ENCODE measurements around the gene CACNG8.

CACNG8 gene

DNA sequence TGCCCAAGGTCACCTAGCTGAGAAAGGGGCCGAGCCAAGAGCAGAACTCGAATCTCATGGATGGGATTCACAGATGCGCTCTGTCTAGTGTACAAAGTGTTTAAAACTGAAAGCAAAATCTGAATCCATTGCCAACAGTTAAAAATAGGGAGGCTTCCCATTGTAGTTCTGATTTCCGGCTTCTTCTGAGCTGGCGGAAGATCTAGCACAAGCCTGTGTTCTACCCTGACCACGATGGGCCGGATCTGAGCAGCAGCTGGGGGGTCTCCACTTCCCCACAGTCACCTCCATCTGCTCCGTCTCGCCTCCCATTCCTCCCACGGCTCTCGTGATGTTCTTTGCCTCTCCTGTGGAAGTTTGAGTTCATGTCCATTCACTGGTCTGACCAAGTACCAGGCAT lies 2.4 kb downstream of the CACNG8 start:
- DNase-seq, result no peak

DNA sequence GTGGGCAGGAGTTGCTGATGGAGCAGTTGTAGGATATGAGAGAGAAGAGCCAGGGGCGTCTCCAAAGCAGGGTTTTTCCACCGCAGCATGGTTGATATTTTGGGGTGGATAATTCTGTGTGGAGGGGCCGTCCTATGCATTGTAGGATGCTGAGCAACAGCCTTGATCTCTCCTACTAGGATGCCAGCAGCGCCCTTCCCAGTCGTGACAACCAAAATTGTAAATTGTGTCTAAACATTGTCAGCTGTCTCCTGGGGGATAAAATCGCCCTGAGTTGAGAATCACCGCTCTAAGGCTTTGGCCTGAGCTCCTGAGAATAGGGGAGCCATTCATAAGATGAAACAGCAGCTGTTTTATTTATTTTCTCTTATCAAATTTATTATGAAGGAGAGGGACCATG lies 4.2 kb downstream of the CACNG8 start:
- no peak for DNase-seq

DNA sequence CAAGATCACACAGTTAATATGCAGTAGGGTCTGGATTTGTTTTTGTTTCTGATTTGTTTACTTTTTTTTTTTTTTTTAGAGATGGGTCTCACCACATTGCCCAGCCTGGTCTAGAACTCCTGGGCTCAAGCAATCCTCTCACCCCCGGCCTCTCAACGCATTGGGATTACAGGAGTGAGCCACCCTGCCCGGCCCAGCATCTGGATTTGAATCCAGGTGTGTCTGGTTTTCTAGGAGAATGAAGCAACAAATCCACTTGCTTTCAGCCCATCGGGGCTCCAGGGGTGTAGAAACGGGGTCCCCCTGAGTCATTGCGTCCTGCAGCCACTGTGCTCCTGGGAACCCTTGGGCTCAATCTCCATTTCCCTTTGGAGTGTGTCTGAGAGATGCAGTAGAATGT lies 6.6 kb downstream of the CACNG8 start:
- DNase-seq, result no peak

DNA sequence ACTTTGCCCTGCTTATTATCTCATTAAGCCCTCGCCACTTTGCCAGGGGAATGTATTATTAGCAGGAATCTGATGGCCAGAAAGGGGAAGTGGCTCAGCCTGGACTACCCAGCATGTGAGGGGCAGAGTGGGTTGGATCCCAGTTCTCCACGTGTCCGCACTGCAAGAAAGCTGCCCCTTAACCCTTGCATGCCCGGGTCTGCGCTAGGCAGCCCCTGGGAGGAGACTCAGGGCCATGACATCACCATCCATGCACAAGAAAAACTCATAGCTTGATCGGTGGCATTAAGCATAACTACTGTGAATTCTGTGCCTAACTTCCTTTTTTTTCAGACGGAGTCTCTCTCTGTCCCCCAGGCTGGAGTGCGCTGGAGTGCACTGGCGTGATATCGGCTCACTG lies 8.9 kb downstream of the CACNG8 start:
- no peak for DNase-seq

DNA sequence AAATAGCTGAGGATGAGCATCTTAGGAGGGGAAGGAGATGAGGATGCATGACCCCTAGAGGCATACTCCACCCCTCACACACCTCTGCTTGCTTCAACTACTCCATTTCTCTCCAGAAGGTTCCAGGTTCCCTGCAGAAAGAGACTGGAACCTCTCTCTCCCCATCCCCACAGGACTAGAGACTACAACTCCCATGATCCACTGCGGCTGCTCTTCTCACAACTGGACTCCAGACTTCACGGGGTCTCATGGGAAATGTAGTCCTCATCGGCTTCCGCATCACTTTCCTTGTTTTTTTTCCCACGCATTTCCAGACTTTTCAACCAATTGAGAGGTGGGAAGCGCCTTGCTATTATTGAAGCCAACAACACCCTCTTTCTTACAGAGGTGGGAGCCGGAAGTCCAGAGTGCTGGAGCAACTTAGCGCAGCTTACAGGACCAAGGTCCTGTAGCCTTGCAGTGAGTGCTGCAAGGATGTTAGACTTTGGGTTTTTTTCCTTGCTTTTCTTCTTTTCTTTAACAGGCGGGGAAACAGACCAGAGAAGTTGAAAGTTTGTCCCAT lies 14.8 kb downstream of the CACNG8 start:
- DNase-seq, result peak; percentile 26

DNA sequence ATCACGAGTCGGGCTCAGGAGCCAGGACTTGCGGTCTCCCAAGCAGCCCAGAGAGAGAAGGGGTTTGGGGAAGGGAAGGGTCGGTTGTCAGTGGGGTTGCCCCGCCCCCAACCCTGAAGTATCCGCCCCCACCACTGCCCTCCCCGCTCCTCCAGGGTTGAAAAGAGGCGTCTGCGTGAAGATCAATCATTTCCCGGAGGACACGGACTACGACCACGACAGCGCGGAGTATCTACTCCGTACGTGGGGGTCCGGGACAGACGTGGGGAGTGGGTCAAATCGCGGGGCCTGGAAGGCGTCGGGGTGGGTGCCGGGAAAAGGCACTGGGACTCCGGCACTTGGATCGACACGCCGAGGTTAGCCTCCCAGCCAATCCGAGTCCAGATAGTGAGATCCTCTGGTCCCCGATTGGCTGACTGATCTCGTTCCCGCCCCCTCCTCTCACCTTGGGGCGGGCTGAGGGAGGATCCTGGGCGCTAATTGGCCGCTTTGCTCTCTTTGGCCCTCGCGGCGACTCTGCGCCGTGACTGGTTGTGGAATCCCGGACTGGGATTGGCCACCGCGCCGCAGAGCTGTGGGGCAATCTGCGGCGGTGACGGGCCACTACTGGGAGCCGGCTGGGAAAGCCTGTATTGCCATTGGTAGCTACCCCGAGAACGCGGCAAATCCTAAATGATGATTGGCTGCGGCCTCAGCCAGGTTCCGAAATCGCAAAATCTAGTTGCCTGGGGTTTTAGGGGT lies 15.4 kb downstream of the CACNG8 start:
- no peak for DNase-seq

DNA sequence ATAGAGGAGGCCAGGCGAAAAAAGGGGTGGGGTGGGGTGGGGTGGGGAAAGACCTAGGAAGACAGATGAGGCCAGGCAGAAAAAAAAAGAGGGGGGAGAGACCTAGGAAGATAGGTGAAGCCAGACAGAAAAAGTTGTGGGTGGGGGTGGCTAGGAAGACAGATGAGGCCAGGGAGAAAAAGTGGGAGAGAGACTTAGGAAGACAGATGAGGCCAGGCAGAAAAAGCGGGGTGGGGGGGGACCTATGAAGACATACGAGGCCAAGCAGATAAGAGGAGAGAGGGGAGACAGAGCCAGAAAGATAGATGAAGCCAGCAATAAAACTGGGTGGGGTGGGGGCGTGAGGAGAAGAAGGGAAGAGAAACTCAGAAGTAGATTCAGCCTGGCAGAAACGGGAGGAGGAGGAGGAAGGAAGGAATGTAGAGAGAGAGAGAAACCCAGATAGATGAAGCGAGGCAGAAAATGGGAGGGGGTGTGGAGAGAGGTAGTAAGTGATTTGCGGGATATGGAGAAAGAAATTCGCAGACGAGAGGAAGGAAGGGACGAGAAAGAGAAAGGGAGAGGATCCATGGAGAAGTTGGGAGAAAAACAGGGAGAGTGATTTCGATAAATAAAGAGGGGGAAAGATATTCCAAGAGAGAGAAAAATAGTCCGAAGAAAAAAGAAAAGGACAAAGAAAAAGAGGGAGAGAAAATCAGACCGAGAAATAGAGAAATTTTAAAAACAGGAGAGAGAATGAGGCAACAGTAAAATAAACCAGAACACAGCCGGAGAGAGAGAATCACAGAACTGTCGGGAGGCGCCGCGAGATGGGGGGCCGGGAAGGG lies 16.5 kb downstream of the CACNG8 start:
- no peak for DNase-seq

DNA sequence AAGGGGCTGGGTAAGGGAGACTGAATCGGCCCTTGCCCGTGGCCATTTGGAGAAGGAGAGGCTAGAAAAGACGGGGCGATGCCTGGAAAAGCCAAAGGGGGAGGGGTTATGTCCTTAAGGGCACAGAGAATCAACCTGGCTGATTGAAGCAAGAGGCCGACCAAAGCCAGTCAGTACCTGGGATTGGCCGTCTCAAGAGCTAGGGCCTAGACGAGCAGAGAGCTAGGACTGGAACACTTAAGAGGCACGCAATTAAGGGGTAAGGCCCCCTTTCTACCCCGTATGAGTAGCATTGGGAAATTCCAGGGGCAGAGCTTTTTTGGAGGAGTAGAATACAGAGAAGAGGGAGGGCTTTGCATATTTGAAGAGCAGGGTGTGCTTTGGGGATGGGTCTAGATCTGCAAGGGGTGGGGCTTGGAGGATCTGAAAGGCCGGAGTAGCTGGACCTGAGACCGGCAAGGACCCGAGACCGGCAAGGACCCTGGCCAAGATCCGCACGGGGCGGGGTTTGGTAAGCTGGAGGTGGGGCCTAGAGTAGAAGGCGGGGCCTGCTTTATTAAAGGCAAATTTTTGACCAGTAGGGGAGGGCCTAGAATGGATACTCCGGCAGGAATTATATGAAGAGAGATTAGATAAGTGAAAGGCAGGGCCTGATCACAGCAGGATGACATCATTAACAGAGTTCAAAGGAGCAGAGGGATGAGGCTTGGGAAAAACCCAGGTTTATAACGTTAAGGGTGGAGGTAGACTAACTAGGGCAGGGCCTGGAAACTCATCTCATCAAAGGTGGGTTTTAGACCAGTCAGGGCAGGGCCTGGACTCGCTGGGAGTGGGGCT lies 18.0 kb downstream of the CACNG8 start:
- DNase-seq, result no peak

DNA sequence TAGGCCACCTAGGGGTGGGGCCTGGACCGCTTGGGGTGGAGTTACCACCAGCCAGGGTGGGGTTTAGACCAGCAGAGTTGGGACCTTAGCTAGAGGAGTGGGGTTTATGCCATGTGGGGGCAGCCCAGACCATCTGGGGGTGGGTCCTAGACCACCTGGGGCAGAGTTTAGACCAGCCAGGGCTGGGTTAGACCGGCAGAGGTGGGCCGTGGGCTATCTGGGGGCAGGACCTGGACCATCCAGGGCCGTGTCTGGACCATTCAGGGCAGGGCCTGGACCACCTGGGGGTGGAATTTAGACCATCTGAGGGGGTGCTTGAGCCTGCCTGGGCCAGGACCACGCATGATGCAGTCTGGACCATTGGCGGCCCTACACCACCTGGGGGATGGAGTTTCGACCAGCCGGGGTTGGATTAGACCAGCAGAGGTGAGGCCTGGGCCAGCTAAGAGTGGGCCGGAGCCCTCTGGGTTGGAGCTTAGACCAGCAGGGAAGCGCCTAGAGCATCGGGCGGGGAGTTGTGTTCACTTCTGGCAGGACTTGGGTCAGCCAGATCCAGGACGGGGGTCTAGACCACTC lies 18.7 kb downstream of the CACNG8 start:
- DNase-seq, result no peak

DNA sequence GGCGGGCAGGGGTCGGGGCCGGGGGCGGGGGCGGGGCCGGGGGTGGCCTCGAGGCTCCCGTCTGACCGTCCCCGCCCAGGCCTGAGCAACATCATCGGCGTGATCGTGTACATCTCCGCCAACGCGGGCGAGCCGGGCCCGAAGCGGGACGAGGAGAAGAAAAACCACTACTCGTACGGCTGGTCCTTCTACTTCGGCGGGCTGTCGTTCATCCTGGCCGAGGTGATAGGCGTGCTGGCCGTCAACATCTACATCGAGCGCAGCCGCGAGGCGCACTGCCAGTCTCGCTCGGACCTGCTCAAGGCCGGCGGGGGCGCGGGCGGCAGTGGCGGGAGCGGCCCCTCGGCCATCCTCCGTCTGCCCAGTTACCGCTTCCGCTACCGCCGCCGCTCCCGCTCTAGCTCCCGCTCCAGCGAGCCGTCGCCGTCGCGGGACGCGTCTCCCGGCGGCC lies 19.3 kb downstream of the CACNG8 start:
- DNase-seq, result no peak

DNA sequence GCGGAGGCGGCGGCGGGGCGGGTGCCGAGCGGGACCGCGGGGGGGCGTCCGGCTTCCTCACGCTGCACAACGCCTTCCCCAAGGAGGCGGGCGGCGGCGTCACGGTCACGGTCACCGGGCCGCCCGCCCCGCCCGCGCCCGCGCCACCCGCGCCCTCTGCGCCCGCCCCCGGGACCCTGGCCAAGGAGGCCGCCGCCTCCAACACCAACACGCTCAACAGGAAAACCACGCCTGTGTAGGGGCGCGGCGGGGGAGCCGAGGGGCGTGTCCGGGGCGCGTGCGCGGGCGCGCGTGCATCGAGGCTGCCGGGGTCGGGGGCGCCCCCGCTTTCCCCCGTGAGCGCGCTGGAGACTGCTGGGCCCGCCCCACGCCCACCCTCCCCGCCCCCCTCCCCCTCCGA lies 19.9 kb downstream of the CACNG8 start:
- no peak for DNase-seq

DNA sequence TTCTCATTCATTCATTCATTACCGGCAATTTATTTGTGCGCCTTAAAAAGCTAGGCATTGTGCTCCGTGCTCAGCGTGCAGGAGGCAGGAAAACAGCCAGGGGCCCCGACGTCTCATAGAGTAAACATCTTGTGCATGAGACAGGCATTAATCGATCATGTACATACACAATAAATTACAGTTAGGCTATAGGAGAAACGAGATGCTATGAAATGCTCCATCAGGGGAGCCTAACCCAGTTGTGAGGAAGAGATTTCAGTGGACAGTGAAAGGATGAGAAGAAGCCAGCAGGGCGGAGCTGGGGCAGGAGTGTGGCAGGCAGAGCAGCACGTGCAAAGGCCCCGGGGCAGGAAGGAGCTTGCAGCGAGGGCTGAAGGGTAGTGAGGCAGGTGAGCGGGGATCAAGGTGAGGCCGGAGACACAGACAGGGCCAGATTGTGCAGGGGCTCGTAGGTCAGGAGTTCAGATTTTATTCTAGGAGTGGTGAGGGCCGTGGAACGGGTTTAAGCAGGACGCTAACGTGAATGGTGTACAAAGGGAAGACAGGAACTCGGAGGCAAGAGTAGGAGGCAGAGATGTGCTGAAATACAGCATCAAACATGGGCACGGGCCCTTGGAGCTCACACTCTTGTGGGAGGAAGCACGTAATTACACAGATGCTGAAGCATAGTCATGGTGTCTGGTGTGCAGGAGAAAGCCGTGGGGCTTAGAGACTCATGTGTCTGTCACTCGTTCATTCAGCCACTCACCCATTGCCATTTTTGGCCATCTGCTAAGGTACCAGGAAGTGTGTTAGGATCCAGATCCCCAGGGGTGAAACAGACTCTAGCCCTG lies 20.9 kb downstream of the CACNG8 start:
- DNase-seq, result no peak

DNA sequence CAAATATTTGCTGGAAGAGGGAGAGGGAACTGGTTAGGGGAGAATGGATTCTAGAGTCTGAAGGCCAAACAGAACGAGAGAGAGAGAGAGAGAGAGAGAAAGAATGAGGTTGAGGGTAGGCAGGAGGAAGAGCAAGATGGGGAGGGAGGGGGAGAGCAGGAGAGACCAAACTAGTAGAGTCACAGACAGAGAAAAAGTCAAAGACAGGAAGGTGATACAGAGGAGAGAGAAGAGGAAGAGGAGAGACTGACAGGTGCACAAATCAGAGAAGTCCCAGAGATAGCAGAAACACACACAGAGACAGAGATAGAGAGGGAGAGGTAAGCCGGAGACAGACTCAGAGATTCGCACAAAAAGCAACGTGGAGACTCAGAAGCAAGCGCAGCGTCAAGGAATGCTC lies 23.1 kb downstream of the CACNG8 start:
- no peak for DNase-seq

DNA sequence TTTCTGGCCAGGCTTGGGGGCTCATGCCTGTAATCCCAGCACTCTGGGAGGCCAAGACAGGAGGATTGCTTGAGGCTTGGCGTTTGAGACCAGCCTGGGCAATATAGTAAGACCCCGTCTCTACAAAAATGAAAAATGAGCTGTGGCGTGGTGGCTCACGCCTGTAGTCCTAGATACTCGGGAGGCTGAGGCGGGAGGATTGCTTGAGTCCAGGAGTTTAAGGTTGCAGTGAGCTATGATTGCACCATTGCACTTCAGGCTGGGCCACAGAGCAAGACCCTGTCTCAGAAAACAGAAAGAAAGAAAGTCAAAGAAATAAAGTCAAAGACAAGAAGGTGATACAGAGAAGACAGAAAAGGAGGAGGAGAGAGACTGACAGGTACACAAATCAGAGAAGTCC lies 26.2 kb downstream of the CACNG8 start:
- DNase-seq, result no peak

DNA sequence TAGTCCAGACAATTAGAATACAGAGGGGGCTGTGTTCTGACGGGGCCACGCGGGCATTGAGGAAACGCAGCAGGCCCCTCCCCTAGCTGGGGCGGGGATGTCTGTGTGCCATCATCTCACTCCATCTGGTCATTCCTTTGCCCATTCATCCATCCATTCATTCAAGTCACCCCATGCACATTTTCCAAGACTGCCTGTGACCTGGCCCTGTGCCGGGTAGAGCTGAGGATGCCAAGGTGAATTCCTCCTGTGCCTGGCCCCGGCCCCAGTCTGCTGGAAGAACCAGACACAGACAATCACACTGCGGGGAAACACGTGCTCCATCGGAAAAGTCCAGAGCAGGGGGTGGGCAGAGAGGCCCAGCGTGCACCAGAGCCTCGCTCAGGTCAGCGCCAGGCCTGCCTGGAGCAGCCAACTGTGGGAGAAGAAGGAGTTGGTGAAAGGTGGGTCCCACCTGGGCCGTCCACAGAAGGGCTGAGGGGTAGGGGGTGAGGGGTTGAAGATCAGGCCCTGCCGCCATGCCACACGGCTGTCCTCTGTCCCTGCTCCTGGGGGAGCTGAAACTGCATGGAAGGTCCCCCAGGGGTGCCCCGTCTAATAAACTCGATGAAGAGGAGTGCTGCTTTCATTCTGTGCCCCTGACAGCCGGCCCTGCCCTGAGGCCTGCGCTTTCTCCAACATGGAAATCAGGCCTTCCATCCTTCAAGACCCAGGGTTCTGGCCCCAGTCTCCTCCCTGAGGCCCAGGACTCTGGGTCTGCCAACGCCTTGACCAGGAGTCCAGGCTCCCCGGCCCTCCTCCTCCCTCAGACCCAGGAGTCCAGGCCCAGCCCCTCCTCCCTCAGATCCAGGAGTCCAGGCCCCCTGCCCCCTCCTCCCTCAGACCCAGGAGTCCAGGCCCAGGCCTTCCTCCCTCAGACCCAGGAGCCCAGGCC lies 27.1 kb downstream of the CACNG8 start:
- no peak for DNase-seq

DNA sequence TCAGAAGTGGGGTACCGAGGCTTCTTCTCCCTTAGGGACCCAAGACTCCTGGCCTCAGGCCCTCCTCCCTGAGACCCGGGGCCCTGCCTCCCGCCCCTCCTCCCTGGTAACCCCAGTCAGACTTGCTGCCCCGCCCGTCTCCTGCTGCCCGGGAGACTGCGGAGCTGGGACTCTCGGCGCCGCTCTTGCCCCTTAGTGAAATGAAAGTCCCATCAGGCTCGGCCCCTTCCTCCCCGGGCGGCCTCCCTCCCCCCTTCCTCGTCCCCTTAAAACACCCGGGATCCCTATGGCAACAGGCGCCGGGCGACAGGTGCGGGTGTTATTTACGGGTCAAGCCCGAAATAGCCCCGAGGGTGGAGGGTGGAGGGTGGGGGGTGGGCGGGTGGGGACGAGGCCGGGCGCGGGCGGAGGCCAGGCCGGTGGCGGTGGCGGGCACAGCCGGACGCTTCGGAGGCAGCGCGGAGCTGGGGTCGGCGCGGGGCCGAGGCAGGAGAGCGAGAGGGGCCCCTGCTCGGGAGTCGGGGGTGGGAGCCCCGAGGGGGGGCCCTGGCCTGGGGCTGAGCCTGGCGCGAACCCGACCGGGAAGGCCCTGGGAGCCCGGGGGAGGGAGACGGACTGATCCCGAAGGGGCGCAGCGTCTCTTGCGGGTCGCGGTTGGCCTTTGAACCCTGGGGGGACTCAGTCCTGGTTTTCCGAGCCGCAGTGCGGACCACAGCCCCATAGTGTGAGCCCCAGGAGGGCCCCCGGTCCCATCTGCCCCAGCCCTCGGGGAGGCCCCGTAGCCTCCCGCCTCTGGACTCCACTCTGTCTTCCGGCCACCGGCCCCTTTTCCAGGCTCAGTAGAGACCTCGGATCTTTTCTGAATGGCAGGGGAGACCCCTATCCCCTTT lies 28.7 kb downstream of the CACNG8 start, which contains the start of gene CACNG6:
TSS of gene CACNG6 (plus strand) at position 414 of the 890 bp plus-strand sequence. CDS start 1,241 bp downstream, outside the sequence.
- DNase-seq, result no peak

DNA sequence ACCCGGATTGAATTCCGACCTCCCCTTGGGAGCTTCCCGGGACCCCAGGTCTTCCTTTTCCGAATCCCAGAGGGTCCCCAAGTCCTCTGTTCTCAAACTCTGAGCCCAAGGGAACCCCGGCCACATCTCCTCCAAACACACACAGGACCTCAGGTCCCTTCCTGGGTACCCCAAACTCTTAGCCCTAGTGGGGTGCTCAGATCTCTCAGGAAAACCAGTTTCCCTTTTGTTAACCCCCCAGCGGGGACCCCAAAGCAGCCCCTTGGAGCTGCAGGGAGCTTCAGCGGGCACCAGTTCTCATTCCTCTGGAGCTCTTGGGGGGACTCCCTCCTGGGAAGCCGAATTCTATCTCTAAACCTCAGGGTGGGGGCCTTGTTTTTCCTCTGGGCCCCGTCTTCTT lies 29.5 kb downstream of the CACNG8 start:
- no peak for DNase-seq

DNA sequence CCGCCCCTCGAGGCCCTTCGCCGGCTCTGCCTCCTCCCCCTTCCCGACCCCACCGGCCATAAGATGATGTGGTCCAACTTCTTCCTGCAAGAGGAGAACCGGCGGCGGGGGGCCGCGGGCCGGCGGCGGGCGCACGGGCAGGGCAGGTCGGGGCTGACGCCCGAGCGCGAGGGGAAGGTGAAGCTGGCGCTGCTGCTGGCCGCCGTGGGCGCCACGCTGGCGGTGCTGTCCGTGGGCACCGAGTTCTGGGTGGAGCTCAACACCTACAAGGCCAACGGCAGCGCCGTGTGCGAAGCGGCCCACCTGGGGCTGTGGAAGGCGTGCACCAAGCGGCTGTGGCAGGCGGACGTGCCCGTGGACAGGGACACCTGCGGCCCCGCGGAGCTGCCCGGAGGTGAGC lies 30.1 kb downstream of the CACNG8 start:
- DNase-seq, result no peak

DNA sequence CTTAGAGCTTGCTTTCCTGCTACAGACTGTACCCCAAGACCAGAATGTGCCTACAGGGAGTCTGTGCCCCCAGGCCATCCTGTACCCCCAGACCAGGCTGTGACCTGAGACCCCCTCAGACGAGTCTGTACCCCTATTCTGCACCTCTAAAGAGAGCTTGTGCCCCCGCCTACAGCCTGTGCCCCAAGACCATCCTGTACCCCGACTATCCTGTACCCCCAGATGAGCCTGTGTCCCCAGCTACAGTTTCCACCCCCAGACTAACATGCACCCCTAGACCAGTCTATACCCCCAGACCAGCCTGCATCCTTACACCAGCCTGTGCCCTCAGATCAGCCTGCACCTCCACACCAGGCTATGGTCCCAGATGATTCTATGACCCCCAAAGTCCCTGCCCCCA lies 30.7 kb downstream of the CACNG8 start:
- no peak for DNase-seq

All from NK-92 treated with Interleukin-12 subunit alpha and Interleukin-12 subunit beta, amount 100 ng/mL, for 24 hours (cell line).